ENCODE data around the gene ZNF582.

ZNF582 gene

DNA sequence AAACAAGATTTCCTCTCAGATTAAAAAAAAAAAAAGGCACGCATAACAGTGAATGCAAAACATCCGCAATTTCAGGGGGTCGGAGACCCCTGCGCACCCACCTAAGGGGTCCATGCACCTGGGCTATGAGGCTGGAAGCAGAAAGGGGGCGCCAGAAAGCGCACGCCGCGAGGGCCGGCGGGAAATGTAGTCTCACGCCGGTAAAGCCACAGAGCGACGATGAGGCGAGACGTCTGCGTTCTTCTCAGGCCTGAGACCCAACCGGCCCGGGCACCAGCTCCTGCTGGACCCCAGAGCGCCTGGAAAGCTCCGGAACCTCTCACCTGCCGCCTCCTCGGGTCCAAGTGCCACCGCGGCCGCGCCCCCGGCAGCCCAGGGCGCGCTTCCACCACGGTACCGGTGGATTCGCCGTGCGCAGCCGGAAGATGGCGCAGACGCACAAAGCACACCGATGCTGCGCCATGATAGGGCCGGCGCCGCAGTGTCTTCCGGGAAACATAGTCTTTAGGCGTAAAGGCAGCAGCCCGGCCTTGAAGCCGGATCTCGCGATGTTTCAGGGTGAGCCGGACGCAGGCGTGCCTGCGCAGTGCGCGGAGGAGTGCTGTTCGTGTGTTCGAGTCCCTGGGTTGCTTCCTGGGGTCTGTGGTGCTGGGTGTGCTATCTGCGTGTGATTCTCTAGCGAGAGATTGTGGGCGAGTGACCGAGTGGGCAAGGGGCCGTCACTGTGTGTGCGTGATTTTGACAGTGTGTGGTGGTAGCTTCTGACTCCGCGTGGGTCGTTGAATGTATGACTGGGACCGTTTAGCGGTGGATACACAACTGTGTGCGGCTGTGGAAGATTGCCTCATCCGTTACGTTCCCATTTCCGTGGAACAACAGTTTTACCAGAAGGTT is at the start of gene ZNF582:
Gene ZNF582, minus strand, starts transcription at position 416 of the 894 bp plus-strand sequence. CDS start 1,782 bp downstream, outside the sequence.
- Histone ChIP-seq H3K27ac (peak within 1 kb of the TSS; percentile 92), H3K27me3 (replicated peaks) (no peaks in the 10 kb centered on the region), H3K4me3 (ENCODE audit: low read depth, low read length) (peak within 1 kb of the TSS; percentile 82), H3K36me3 (replicated peaks) (peaks cover 9% of the 10 kb centered on the region)
- DNase-seq: peak; percentile 97
- TF ChIP-seq, protein P1, sequence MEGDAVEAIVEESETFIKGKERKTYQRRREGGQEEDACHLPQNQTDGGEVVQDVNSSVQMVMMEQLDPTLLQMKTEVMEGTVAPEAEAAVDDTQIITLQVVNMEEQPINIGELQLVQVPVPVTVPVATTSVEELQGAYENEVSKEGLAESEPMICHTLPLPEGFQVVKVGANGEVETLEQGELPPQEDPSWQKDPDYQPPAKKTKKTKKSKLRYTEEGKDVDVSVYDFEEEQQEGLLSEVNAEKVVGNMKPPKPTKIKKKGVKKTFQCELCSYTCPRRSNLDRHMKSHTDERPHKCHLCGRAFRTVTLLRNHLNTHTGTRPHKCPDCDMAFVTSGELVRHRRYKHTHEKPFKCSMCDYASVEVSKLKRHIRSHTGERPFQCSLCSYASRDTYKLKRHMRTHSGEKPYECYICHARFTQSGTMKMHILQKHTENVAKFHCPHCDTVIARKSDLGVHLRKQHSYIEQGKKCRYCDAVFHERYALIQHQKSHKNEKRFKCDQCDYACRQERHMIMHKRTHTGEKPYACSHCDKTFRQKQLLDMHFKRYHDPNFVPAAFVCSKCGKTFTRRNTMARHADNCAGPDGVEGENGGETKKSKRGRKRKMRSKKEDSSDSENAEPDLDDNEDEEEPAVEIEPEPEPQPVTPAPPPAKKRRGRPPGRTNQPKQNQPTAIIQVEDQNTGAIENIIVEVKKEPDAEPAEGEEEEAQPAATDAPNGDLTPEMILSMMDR (IDR thresholded peaks at IDR 0.05; ENCODE audit: low read depth, low read length, missing control alignments): peak; percentile 87
- in situ Hi-C loops (cut with HindIII; ENCODE audit: low pct_ligation_motif_present, low sequenced_read_pairs): no loop called here

DNA sequence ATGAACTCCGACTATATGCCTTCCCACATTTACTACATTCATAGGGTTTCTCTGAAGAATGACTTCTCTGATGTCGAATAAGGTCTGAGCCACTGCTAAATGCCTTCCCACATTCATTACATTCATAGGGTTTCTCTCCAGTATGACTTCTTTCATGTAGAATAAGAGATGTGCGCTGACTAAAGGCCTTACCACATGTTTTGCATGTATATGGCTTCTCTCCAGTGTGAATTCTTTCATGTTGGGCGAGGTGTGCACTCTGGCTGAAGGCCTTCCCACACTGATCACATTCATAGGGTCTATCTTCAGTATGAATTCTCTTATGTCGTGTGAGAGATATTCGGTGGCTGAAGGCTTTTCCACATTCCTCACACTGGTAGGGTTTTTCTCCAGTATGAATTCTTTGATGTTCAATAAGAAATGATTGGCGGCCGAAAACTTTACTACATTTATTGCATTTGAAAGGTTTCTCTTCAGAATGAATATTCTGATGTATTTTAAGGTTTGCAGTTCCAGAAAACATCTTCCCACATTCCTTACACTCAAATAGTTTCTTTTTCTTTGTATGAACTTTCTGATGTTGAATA is 48.0 kb upstream of the ZNF582 start:
- TF ChIP-seq, protein P1 (IDR thresholded peaks at IDR 0.05; ENCODE audit: low read depth, low read length, missing control alignments): no peak
- DNase-seq: no peak
- Histone ChIP-seq H3K27ac (no peak overlapping the region), H3K27me3 (replicated peaks) (no peaks in the 10 kb centered on the region), H3K4me3 (ENCODE audit: low read depth, low read length) (no peak overlapping the region), H3K36me3 (replicated peaks) (no peaks in the 10 kb centered on the region)
- in situ Hi-C loops (cut with HindIII; ENCODE audit: low pct_ligation_motif_present, low sequenced_read_pairs): no loop called here

DNA sequence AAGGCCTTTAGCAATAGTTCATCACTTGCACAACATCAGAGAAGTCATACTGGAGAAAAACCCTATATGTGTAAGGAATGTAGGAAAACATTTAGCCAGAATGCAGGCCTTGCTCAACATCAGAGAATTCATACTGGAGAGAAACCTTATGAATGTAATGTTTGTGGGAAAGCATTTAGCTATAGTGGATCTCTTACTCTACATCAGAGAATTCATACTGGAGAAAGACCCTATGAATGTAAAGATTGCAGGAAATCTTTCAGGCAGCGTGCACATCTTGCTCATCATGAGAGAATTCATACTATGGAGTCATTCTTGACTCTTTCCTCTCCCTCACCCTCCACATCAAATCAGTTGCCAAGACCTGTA is 30.6 kb upstream of the ZNF582 start:
- Histone ChIP-seq H3K27ac (no peak overlapping the region), H3K27me3 (replicated peaks) (no peaks in the 10 kb centered on the region), H3K36me3 (replicated peaks) (peaks cover 12% of the 10 kb centered on the region), H3K4me3 (ENCODE audit: low read depth, low read length) (no peak overlapping the region)
- in situ Hi-C loops (cut with HindIII; ENCODE audit: low pct_ligation_motif_present, low sequenced_read_pairs): no loop called here
- TF ChIP-seq, protein P1 (IDR thresholded peaks at IDR 0.05; ENCODE audit: low read depth, low read length, missing control alignments): no peak
- DNase-seq: no peak

DNA sequence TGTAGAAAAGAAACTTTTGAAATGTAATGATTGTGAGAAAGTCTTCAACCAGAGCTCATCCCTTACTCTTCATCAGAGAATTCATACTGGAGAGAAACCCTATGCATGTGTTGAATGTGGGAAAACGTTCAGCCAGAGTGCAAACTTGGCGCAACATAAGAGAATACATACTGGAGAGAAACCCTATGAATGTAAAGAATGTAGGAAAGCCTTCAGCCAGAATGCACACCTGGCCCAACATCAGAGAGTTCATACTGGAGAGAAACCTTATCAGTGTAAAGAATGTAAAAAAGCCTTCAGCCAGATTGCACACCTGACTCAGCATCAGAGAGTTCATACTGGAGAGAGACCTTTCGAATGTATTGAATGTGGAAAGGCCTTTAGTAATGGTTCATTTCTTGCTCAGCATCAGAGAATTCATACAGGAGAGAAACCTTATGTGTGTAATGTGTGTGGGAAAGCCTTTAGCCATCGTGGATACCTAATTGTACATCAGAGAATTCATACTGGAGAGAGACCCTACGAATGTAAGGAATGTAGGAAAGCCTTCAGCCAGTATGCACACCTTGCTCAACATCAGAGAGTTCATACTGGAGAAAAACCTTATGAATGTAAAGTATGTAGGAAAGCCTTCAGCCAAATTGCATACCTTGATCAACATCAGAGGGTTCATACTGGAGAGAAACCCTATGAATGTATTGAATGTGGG is 30.1 kb upstream of the ZNF582 start:
- peaks cover 12% of the 10 kb centered on the region for H3K36me3 ChIP-seq (replicated peaks)

DNA sequence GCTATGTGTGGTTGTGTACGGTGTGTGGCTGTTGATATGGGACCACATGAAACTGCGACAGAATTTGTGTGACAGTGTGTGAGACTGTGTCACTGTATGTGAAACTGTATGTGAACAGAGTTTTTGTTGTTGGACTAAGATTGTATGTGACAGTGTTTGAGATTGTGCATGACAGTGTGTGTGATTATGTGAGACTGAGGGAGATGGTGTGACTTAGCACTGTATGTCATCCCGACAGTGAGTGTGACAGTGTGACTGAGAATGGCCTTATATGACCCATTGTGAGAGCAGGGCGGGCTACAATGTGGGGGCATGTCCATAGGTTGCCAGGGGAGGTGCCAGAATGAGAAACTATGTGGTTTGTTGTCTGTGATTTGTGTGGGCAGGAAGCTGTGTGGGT is 11.7 kb upstream of the ZNF582 start:
- Histone ChIP-seq H3K36me3 (replicated peaks) (peaks cover 18% of the 10 kb centered on the region), H3K27ac (no peak overlapping the region), H3K27me3 (replicated peaks) (no peaks in the 10 kb centered on the region), H3K4me3 (ENCODE audit: low read depth, low read length) (peak overlapping the region; percentile 95)
- in situ Hi-C loops (cut with HindIII; ENCODE audit: low pct_ligation_motif_present, low sequenced_read_pairs): no loop called here
- DNase-seq: no peak
- TF ChIP-seq, protein P1 (IDR thresholded peaks at IDR 0.05; ENCODE audit: low read depth, low read length, missing control alignments): no peak

More for the DNA sequence above, 30.1 kb upstream of the ZNF582 start:
- DNase-seq: no peak
- TF ChIP-seq, protein P1 (IDR thresholded peaks at IDR 0.05; ENCODE audit: low read depth, low read length, missing control alignments): no peak
- H3K4me3 ChIP-seq (ENCODE audit: low read depth, low read length): no peak overlapping the region
- no peak overlapping the region for H3K27ac ChIP-seq
- in situ Hi-C loops (cut with HindIII; ENCODE audit: low pct_ligation_motif_present, low sequenced_read_pairs): no loop called here
- no peaks in the 10 kb centered on the region for H3K27me3 ChIP-seq (replicated peaks)
